Measurements from ENCODE around the gene RNF44.

The RNF44 gene

DNA sequence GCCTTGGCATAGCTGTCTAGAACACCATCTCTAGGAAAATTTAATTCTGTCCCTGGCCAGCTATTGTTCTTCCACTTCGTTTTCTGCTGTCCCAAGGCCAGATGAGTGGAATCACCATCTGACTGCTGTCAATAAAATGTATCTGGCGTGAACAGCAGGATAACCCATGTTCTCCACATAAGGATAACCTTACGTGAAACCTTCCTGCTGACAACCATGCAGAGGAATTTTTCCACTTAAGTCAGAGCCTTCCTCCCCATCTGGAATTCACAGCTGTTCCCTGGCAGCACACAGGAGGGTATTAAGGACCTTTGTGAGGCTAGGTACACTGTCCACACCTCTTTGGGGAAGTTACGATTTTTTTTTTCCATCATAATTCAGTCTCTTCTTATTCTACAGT is 28.6 kb downstream of the RNF44 start:
- H3K4me1 ChIP-seq: no peaks in the 10 kb centered on the region
- H3K9me3 ChIP-seq: no peaks in the 10 kb centered on the region
- 0 out of 2 replicates have a peak, but pooled peaks cover 6% of the 10 kb centered on the region for H4K20me1 ChIP-seq
- H3K27me3 ChIP-seq: no peaks in the 10 kb centered on the region
- H3K4me3 ChIP-seq: no peak overlapping the region
- no peak overlapping the region for H3K27ac ChIP-seq
- H3K4me2 ChIP-seq: no peak overlapping the region
- H3K36me3 ChIP-seq: peaks cover 67% of the 10 kb centered on the region
- H3K9ac ChIP-seq: no peak overlapping the region
- no peak for TF ChIP-seq Cebpa-rat (IDR thresholded peaks at IDR 0.05)

DNA sequence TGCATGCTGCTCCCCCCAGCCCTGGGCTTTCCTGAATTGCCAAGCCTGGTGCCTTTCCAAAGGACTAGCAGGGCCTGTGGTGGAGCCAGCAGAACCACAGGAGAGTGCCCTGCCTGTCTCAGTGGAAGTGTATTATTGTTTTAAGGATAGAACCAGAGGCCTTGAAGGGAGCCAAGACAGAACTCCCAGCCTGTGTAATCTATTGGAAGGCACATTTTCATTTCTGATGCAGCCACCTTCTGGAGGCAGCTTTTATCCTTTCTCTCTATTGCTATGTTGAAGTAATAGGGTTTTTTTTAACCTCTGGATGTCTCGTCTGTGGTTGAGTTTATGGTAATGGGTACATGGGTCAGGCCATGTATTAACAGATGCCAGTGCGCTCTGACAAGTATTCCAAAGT is 29.3 kb downstream of the RNF44 start:
- Histone ChIP-seq H3K4me2 (no peak overlapping the region), H3K9ac (no peak overlapping the region), H3K9me3 (no peaks in the 10 kb centered on the region), H3K4me1 (no peaks in the 10 kb centered on the region), H3K36me3 (peaks cover 74% of the 10 kb centered on the region), H3K27ac (no peak overlapping the region), H3K27me3 (no peaks in the 10 kb centered on the region), H4K20me1 (0 out of 2 replicates have a peak, but pooled peaks cover 6% of the 10 kb centered on the region), H3K4me3 (no peak overlapping the region)
- no peak for TF ChIP-seq Cebpa-rat (IDR thresholded peaks at IDR 0.05)

DNA sequence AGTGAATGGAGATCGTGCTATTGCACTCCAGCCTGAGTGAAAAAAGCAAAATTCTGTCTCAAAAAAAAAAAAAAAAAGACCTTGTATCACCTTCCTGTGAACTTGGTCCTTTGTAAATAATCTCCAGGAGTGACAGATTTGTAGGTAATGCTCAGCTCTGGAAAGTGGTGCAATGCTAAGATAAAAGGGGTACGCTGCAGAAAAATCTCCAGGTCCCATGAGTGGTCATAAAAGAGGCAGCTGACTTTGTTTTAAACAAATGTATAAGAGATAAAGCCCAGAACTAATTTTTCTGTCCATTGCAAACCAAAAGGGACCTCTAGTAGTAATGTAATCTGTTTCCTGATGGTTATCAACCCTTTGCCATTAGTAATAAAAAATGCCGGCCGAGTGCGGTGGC is 33.7 kb downstream of the RNF44 start:
- peaks cover 100% of the 10 kb centered on the region for H3K36me3 ChIP-seq
- H3K9ac ChIP-seq: no peak overlapping the region
- H3K27ac ChIP-seq: no peak overlapping the region

DNA sequence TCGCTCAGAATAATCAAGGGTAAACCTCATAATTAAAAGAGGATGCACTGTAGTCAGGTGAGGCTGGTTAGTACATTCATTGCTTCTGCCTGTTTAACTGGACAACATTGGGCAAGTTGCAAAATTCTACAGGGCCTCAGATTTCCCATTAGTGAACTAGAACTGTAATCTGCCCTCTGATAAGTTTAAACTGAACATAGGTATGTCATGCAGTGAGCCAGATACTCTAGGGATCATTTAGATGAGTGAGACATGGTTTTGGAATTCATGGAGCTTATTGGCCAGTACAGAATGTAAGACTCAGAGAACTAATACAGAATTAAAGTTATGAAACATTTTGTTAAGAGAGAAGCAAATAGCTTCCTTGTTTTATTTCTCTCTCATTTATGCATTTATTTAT is 35.9 kb downstream of the RNF44 start:
- no peaks in the 10 kb centered on the region for H3K4me1 ChIP-seq
- H3K27ac ChIP-seq: no peak overlapping the region
- no peak for TF ChIP-seq Cebpa-rat (IDR thresholded peaks at IDR 0.05)
- H4K20me1 ChIP-seq: no peaks in the 10 kb centered on the region
- H3K4me3 ChIP-seq: no peak overlapping the region
- H3K4me2 ChIP-seq: no peak overlapping the region
- H3K36me3 ChIP-seq: peaks cover 97% of the 10 kb centered on the region
- H3K9me3 ChIP-seq: no peaks in the 10 kb centered on the region
- no peaks in the 10 kb centered on the region for H3K27me3 ChIP-seq
- no peak overlapping the region for H3K9ac ChIP-seq

More for the DNA sequence above, 33.7 kb downstream of the RNF44 start:
- H3K4me1 ChIP-seq: no peaks in the 10 kb centered on the region
- H3K4me3 ChIP-seq: no peak overlapping the region
- no peak for TF ChIP-seq Cebpa-rat (IDR thresholded peaks at IDR 0.05)
- H3K9me3 ChIP-seq: no peaks in the 10 kb centered on the region
- H3K4me2 ChIP-seq: no peak overlapping the region
- no peaks in the 10 kb centered on the region for H3K27me3 ChIP-seq
- H4K20me1 ChIP-seq: 0 out of 2 replicates have a peak, but pooled peaks cover 3% of the 10 kb centered on the region

DNA sequence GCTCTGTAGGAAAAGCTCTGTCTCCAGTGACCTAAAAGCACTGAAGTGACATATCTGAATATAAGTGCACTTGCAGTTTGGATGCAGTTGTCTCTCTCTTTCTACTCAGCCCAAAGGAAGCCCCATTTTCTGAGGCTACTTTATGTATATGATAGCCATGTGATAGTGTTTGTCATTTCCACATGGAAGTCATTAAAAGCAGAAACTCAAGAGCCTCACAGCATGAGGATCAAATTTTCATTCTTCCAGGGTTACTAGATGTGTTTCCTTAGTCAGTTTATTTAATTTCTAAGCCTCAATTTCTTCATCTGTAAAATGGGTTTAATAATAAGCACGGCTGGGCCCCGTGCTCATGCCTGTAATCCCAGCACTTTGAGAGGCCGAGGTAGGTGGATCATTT is 36.7 kb downstream of the RNF44 start:
- Histone ChIP-seq H3K4me2 (no peak overlapping the region), H3K36me3 (peaks cover 97% of the 10 kb centered on the region), H3K4me1 (no peaks in the 10 kb centered on the region), H3K27me3 (no peaks in the 10 kb centered on the region), H3K4me3 (no peak overlapping the region), H3K9ac (no peak overlapping the region), H3K27ac (no peak overlapping the region), H4K20me1 (no peaks in the 10 kb centered on the region), H3K9me3 (no peaks in the 10 kb centered on the region)
- no peak for TF ChIP-seq Cebpa-rat (IDR thresholded peaks at IDR 0.05)

DNA sequence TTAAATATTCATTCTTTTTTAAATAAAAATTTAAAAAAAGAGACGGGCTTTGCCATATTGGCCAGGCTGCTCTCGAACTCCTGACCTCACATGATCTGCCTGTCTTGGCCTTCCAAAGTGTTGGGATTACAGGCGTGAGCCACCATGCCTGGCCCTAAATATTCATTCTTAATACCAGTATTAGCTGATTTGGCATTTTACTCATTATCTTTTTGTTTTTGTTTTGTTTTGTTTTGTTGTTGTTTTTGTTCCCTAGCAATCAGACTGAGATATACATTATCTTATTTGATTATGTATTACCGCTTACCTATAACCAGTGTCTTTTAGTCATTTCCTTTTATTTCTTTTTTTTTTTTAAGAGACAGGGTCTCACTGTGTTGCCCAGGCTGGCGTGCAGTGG is 37.9 kb downstream of the RNF44 start:
- H3K36me3 ChIP-seq: peaks cover 97% of the 10 kb centered on the region
- no peak overlapping the region for H3K4me2 ChIP-seq
- H4K20me1 ChIP-seq: no peaks in the 10 kb centered on the region

DNA sequence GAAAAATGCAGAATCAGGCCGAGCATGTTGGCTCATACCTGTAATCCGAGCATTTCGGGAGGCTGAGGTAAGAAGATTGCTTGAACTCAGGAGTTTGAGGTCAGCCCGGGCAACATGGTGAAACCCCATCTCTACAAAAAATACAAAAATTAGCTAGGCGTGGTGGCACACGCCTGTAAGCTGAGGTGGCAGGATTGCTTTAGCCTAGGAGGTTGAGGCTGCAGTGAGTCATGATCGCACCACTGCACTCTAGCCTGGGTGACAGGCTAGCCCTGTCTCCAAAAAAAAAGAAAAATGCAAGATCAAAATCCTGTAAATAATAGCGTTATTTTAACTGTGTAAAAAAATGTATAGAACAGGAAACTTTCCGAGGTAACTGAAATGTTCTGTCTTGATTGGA is 39.4 kb downstream of the RNF44 start:
- no peak for TF ChIP-seq Cebpa-rat (IDR thresholded peaks at IDR 0.05)
- no peak overlapping the region for H3K27ac ChIP-seq
- H3K4me2 ChIP-seq: no peak overlapping the region
- no peaks in the 10 kb centered on the region for H3K27me3 ChIP-seq
- no peaks in the 10 kb centered on the region for H3K9me3 ChIP-seq
- H4K20me1 ChIP-seq: 0 out of 2 replicates have a peak, but pooled peaks cover 7% of the 10 kb centered on the region
- peaks cover 97% of the 10 kb centered on the region for H3K36me3 ChIP-seq
- H3K4me1 ChIP-seq: no peaks in the 10 kb centered on the region
- no peak overlapping the region for H3K4me3 ChIP-seq
- no peak overlapping the region for H3K9ac ChIP-seq

More for the DNA sequence above, 37.9 kb downstream of the RNF44 start:
- Histone ChIP-seq H3K27ac (no peak overlapping the region), H3K4me3 (no peak overlapping the region), H3K4me1 (no peaks in the 10 kb centered on the region), H3K27me3 (no peaks in the 10 kb centered on the region), H3K9me3 (no peaks in the 10 kb centered on the region), H3K9ac (no peak overlapping the region)
- no peak for TF ChIP-seq Cebpa-rat (IDR thresholded peaks at IDR 0.05)

DNA sequence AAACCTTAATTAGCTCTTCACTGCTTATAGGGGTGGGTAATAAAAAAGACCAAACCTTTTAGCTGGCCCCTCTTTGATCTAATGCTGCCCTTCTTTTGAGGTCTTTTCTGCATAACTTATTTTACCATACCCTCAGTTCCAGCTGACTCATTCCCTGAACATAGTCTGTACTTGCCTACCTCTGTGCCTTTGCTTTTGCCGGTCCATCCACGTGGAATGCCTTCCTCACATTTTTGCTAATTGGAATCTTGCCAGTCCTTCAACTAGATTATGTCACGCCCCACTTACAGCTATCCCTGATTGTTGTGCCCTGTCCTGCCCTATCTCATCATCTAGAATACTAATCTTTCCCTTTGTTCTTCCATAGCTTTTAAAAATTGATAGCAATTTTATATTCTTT is 44.8 kb downstream of the RNF44 start:
- no peak for TF ChIP-seq Cebpa-rat (IDR thresholded peaks at IDR 0.05)
- peaks cover 99% of the 10 kb centered on the region for H3K36me3 ChIP-seq
- H4K20me1 ChIP-seq: peaks cover 15% of the 10 kb centered on the region; the same call in 1 of the 2 replicates
- no peak overlapping the region for H3K4me3 ChIP-seq
- no peak overlapping the region for H3K4me2 ChIP-seq
- H3K9ac ChIP-seq: no peak overlapping the region
- no peaks in the 10 kb centered on the region for H3K4me1 ChIP-seq
- H3K27me3 ChIP-seq: no peaks in the 10 kb centered on the region
- no peaks in the 10 kb centered on the region for H3K9me3 ChIP-seq
- no peak overlapping the region for H3K27ac ChIP-seq

DNA sequence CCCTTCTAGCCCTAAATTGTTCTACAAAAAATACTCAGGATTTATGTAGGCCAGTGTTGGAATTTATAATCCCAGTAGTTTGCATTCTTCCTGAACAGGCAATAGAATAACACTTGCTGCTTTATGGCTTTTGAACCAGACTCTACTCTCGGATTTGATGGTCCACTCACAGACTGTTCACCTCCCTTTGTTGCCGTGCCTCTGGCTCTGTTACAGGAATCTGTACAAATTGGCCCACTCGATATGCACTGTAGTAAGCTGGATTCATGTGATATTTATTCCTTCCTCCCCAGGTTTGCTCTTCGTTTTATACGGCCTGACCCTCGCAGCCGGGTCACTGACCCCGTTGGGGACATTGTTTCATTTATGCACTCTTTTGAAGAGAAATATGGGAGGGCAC is 45.3 kb downstream of the RNF44 start:
- Histone ChIP-seq H3K4me2 (no peak overlapping the region), H3K4me3 (no peak overlapping the region), H3K36me3 (peaks cover 99% of the 10 kb centered on the region), H3K4me1 (no peaks in the 10 kb centered on the region), H3K9me3 (no peaks in the 10 kb centered on the region), H3K9ac (no peak overlapping the region), H3K27me3 (no peaks in the 10 kb centered on the region), H4K20me1 (peaks cover 19% of the 10 kb centered on the region), H3K27ac (no peak overlapping the region)
- TF ChIP-seq Cebpa-rat (IDR thresholded peaks at IDR 0.05): no peak

DNA sequence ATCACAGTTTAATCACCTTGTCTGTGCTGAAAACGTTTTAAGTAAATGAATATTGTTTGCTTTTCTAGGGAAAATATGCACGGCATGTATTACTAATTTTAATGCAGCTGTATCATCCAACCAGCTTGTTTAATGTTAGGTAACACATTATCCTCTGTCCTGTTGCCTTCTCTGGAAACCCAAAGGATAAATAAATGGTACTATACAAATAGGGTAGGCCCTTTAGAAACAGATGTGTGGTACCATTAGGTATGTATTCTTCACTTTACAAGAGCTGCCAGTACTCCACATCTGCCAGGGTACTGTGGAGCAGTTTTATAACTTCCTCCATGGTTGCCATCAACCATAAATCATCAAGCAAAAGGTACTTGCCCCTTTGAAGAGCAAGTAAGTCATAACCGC is 46.1 kb downstream of the RNF44 start:
- no peak overlapping the region for H3K27ac ChIP-seq
- H3K9me3 ChIP-seq: no peaks in the 10 kb centered on the region
- no peak for TF ChIP-seq Cebpa-rat (IDR thresholded peaks at IDR 0.05)
- no peaks in the 10 kb centered on the region for H3K4me1 ChIP-seq
- H3K4me3 ChIP-seq: no peak overlapping the region
- no peaks in the 10 kb centered on the region for H3K27me3 ChIP-seq
- H3K4me2 ChIP-seq: no peak overlapping the region
- no peak overlapping the region for H3K9ac ChIP-seq
- peaks cover 26% of the 10 kb centered on the region for H4K20me1 ChIP-seq
- H3K36me3 ChIP-seq: peaks cover 99% of the 10 kb centered on the region

DNA sequence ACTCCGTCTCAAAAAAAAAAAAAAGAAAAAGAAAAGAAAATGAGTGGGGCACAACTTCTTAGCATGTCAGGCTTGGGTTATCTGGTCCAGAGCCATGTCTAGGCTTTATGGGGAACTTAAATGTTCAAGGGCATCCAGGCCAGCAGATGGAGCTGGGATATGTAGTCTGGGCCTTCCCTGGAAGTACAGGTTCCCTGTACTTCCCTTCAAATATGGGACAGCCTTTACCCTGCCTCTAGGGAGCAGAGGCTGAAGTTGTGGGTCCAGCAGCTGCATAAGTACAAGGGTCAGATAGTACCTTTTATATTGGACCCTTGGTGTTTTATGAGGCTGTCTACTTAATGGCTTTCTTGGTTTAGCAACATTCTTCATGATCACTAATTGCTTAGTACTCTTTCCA is 46.9 kb downstream of the RNF44 start:
- H3K27me3 ChIP-seq: no peaks in the 10 kb centered on the region
- H4K20me1 ChIP-seq: peaks cover 34% of the 10 kb centered on the region
- H3K4me2 ChIP-seq: no peak overlapping the region
- no peak overlapping the region for H3K4me3 ChIP-seq
- no peak overlapping the region for H3K9ac ChIP-seq
- no peak overlapping the region for H3K27ac ChIP-seq
- H3K4me1 ChIP-seq: no peaks in the 10 kb centered on the region
- no peaks in the 10 kb centered on the region for H3K9me3 ChIP-seq
- no peak for TF ChIP-seq Cebpa-rat (IDR thresholded peaks at IDR 0.05)
- H3K36me3 ChIP-seq: peaks cover 99% of the 10 kb centered on the region
